SIG-M5 (cell line): ENCODE data around the gene ARHGAP45.

Source experiments
- DNase-seq: peaks from one replicate; lab custom pipeline; 2025; lab: John Stamatoyannopoulos, UW

The ARHGAP45 gene

DNA sequence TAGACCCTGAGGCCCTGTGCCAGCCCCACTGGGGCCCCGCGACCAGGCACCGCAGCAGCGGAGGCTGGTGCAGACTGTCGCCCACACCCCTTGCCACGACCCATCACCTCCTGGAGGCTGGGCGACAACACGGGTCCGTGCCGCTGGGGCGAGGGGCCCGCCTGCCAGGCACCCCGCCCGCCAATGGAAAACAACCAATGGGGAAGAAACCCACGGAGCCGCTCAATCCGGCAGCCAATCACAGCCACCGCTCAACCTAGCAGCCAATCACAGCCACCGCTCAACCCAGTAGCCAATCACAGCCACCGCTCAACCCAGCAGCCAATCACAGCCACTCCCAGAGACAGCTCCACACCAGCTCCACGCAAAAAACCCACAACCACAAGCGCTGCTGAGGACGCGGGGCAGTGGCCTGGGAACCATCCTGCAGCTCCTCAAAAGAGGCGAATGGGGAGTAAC is 66.5 kb downstream of the ARHGAP45 start:
- DNase-seq = no peak

DNA sequence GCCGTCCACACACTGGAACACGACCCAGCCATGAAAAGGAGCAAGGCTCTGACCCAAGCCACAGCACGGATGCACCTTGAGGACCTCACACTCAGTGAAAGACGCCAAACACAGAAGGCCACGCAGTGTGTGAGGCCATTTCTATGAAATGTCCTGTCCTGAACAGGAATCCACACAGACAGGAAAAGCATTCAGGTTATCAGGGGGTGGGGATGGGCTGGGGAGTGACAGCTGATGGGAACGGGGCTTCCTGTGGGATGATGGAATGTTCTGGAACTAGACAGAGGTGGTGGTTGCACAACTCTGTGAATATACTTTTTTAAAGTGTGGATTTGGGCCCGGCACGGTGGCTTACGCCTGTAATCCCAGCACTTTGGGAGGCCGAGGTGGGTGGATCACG is 67.5 kb downstream of the ARHGAP45 start:
- DNase-seq = no peak

DNA sequence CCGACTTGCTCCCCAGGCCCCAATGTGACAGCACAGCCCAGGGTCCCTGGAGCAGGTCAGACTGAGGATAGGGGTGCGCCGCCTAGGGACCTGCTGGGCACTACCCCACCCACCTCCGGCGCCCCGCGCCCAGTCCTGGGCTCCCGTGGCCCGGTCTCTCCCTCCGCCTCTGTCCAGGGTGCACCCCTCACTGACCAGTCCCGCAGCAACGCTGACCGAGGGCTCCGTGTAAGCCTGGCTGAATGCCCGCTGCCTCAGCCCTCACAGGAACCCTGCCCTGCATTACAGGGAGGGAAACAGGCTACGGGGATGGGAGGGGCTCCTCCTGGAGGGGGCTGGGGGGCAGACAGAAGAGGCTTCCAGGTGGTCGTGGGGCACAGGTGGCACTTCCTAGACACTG is 68.5 kb downstream of the ARHGAP45 start:
- DNase-seq = no peak

DNA sequence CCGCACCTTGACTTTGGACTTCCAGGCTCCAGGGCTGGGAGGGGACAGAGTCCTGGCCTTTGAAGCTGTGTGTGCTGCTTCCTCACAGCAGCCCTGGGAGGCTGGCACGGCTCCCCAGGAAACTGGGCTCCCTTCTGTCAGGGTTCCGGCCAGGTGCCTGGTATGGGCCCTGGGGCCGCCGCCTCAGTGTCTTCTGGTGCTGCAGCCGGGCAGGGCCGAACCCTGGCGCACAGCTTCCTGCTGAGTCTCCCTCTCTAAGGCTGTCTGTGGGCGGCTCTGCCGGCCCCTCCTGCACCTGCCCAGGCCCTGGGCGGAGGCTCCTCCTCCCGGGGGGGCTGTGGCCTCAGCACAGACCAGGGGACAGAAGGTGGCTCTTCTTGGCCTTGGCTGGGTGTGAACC is 69.2 kb downstream of the ARHGAP45 start:
- no peak for DNase-seq
